ENCODE measurements around the gene OFD1.

DNA sequence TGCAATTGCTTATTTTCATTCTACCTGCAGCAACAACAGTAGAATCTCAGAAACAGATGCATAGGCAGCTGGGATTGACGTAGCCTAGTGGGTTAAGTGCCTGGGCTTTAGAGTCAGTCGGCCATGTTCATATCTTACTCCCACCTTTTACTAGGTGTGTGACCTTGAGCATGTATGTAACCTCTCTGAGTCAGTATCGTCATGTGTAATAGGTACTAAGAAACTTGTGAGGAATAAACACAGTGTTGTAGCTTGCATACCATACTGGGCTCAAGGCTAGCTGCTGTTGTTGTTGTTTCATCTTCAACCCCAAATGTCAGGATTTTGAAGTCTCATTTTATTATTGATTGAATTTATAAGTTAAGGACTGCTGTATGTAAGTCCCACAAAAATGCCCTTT, 31.4 kb upstream of the OFD1 start:
- TF ChIP-seq CTCF (IDR thresholded peaks at IDR 0.05), result no peak
- no peak for TF ChIP-seq POLR2A (IDR thresholded peaks at IDR 0.05)

Data from right lobe of liver (tissue), 4 donors.